Peyer's patch (tissue), 4 donors: Measurements from ENCODE around the gene PATJ. TPM values are rescaled to one million over a fixed set of nuclear protein-coding genes. Genes with fewer than 3 reads are reported as not detected.

Experiments
- DNase-seq, 3 donors: peaks; one replicate each; pipeline ENCODE4 v3.0.0-alpha.2; 2017 to 2019
- H3K27ac ChIP-seq, 4 donors: fragments of 200-600 bp; sonication (generic); one replicate each; pipeline ENCODE4 v1.5.1; 2016 to 2019
- H3K27me3 ChIP-seq, 2 donors: fragments of 200-600 bp; sonication (generic); one replicate each; pipeline ENCODE4 v1.5.1; 2019
- H3K36me3 ChIP-seq, 3 donors: fragments of 200-600 bp; sonication (generic); one replicate each; pipeline ENCODE4 v1.5.1; 2016 to 2019
- H3K4me1 ChIP-seq, 4 donors: fragments of 200-600 bp; sonication (generic); one replicate each; pipeline ENCODE4 v1.5.1; 2016 to 2019
- H3K4me3 ChIP-seq, 4 donors: fragments of 200-600 bp; sonication (generic); 1 replicate in 3 of 4; 2 replicates in 1 of 4; pipeline ENCODE4 v1.5.1; 2016 to 2019; ENCODE audit warnings: mild to moderate bottlenecking in 1 of 4
- H3K9me3 ChIP-seq, 4 donors: fragments of 200-600 bp; sonication (generic); one replicate each; pipeline ENCODE4 v1.5.1; 2016 to 2019; ENCODE audit warnings: mild to moderate bottlenecking in 1 of 4
- POLR2A ChIP-seq, 2 donors: fragments of 450-650 bp; IDR thresholded peaks; one replicate each; pipeline ENCODE4 v1.5.1; 2017; ENCODE audit warnings: antibody characterized with exemption in 2 of 2, mild to moderate bottlenecking in 2 of 2, moderate library complexity in 2 of 2
- total RNA-seq, 4 donors: library from RNA; depleted of rRNA; stranded (reverse); fragments of >200 nt; gene quantifications; one replicate each; pipeline ENCODE4 v1.1.0, GENCODE V29; 2016
- TF ChIP-seq, protein P1 (sequence below), 6 experiments: fragments of 450-650 bp in 4 of 6; fragments of 200-600 bp in 2 of 6; sonication (generic) in 1 of 6; IDR thresholded peaks; one replicate each; pipeline ENCODE4 v1.5.1; 2017 to 2019; ENCODE audit warnings: antibody characterized with exemption in 6 of 6, mild to moderate bottlenecking in 3 of 6, moderate library complexity in 1 of 6

The PATJ gene
- total RNA-seq, 4 donors from 2014 or later = 142 to 153 (median 153) TPM

DNA sequence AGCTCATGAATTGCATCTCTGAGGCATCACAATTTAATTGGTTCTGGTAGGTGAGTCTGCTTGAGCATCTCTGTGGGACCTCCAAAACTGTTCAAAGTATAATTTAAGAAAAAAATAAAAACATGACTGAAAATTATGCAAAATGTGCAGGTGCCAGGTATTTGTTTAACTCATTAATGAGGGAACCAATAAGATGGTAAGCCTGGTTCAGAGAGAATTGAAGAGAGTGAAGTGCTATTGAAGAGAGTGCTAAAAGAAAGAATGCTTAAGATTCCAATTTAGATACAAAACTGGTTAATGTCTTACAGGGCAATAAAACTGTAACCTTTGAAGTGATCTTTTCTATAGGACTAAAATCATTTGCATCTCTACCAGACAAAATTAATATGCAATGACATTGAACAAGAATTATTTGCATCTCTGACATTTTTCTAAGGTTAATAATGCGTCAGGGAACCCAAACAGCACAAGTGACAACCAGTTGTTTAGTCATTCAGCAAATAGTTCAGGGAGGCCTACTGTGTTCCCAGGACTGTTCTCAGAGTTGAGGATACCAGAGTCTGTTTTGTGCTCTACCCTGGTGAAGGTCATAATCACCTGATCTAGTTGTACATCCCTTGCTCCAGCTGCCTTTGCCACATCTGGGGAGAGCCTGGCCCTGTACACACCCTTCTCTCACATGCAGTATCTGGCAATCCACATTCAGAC lies 183.5 kb downstream of the PATJ start:
- H3K4me3 ChIP-seq = no peak overlapping the region
- H3K36me3 ChIP-seq = peaks cover 0 to 29% (median 0%) of the 10 kb centered on the region in 3 donors
- H3K4me1 ChIP-seq = no peaks in the 10 kb centered on the region
- H3K9me3 ChIP-seq = no peaks in the 10 kb centered on the region
- no peaks in the 10 kb centered on the region for H3K27me3 ChIP-seq
- no peak overlapping the region for H3K27ac ChIP-seq
- TF ChIP-seq, protein P1, sequence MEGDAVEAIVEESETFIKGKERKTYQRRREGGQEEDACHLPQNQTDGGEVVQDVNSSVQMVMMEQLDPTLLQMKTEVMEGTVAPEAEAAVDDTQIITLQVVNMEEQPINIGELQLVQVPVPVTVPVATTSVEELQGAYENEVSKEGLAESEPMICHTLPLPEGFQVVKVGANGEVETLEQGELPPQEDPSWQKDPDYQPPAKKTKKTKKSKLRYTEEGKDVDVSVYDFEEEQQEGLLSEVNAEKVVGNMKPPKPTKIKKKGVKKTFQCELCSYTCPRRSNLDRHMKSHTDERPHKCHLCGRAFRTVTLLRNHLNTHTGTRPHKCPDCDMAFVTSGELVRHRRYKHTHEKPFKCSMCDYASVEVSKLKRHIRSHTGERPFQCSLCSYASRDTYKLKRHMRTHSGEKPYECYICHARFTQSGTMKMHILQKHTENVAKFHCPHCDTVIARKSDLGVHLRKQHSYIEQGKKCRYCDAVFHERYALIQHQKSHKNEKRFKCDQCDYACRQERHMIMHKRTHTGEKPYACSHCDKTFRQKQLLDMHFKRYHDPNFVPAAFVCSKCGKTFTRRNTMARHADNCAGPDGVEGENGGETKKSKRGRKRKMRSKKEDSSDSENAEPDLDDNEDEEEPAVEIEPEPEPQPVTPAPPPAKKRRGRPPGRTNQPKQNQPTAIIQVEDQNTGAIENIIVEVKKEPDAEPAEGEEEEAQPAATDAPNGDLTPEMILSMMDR (IDR thresholded peaks at IDR 0.05) = no peak
- no peak for TF ChIP-seq POLR2A (IDR thresholded peaks at IDR 0.05)
- no peak for DNase-seq

DNA sequence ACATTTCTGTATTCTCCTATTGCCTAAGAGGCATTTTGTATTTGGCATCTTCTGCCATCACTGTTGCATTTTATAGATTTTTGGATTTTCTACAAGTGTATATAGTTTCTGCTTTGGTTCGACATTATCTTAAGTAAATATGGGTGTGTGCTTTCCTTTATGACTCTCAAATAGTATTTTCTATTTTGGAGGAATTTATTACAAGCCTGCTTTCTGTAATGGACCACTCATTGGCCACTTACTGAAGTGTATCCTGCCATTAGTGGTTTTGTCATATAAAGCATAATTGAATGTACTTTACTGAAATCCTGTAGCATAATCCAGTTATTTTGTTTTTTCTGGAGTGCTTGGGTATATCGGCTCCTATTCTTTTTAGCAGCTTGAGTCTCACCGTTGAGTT lies 184.3 kb downstream of the PATJ start:
- H3K36me3 ChIP-seq = peaks cover 0 to 22% (median 0%) of the 10 kb centered on the region in 3 donors
- H3K4me1 ChIP-seq = no peaks in the 10 kb centered on the region
- no peaks in the 10 kb centered on the region for H3K9me3 ChIP-seq
- no peak overlapping the region for H3K27ac ChIP-seq
- TF ChIP-seq, protein P1 (IDR thresholded peaks at IDR 0.05) = no peak
- no peak for TF ChIP-seq POLR2A (IDR thresholded peaks at IDR 0.05)
- DNase-seq = no peak
- no peak overlapping the region for H3K4me3 ChIP-seq
- no peaks in the 10 kb centered on the region for H3K27me3 ChIP-seq

DNA sequence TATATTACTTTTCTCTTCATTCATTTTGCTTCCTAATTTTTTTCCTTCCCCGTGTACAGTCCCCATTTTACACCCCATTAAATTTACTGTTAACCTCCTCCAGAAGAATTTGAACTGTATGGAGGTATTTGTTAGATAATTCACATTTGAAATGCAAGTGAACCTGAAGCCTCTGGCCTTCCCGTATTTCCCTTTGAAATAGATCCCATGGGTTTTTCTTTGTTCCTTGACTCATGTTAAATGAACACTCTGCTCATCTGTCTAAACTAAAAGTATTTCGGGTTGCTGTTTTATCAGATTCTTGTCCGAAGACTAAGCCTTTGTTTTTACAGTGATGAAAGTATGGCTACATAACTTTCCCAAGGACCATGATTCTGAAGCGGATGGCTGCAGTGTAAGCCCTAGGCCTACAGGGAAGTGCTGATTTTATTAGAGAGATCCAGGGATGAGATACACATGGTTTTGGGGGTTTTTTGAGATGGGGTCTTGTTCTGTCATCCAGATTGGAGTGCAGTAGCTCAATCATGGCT lies 187.9 kb downstream of the PATJ start:
- H3K27ac ChIP-seq = no peak overlapping the region
- H3K4me3 ChIP-seq = no peak overlapping the region
- no peak for DNase-seq
- H3K27me3 ChIP-seq = no peaks in the 10 kb centered on the region
- H3K4me1 ChIP-seq = no peaks in the 10 kb centered on the region
- TF ChIP-seq POLR2A (IDR thresholded peaks at IDR 0.05) = no peak
- TF ChIP-seq, protein P1 (IDR thresholded peaks at IDR 0.05) = no peak
- peaks cover 0 to 22% (median 0%) of the 10 kb centered on the region in 3 donors for H3K36me3 ChIP-seq
- H3K9me3 ChIP-seq = no peaks in the 10 kb centered on the region

DNA sequence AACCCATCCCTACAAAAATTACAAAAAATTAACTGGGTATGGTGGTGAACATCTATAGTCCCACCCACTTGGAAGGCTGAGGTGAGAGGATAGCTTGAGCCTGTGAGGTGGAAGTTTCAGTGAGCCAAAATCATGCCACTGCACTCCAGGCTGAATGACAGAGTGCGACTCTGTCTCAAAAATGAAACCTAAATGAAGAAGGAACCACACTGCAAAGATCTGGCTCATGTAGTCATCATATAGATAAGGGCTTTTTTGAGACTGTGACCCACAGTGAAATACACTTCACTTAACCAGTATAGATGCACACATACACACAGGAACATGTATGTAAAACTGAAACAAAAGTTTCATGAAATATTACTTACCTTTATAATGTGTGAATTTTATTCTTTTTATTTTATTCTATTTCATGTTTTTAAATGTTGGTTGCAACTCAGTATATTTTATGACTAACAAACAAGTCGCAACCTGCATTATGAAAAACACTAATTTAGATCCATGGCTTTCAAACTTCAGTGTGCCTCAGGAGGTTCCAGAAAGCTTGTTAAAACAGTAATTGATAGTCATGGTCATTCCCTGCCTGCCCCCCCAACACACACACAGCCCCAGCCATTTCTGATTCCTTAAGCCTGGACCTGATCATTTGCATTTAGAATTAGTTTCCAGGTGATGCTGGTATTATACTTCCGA lies 189.5 kb downstream of the PATJ start:
- peaks cover 0 to 22% (median 0%) of the 10 kb centered on the region in 3 donors for H3K36me3 ChIP-seq
- H3K9me3 ChIP-seq = no peaks in the 10 kb centered on the region
- H3K27me3 ChIP-seq = no peaks in the 10 kb centered on the region
- no peak for DNase-seq
- H3K4me3 ChIP-seq = no peak overlapping the region
- TF ChIP-seq, protein P1 (IDR thresholded peaks at IDR 0.05) = no peak
- TF ChIP-seq POLR2A (IDR thresholded peaks at IDR 0.05) = no peak
- no peak overlapping the region for H3K27ac ChIP-seq
- no peaks in the 10 kb centered on the region for H3K4me1 ChIP-seq

DNA sequence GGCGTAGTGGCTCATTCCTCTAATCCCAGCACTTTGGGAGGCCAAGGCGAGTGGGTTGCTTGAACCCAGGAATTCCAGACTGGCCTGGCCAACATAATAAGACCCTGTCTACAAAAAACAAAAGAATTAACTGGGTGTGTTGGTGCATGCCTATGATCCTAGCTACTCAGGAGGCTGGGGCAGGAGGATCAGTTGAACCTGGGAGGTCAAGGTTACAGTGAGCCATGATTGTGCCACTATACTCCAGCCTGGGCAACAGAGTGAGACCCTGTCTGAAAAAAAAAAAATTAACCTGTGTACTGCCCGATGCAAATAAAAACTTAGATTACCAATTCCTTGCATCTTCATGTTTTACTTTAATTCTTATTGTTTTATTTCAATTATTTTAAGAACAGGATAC lies 193.2 kb downstream of the PATJ start:
- Histone ChIP-seq H3K4me1 (no peaks in the 10 kb centered on the region), H3K27me3 (no peaks in the 10 kb centered on the region), H3K27ac (no peak overlapping the region), H3K4me3 (no peak overlapping the region), H3K36me3 (peaks cover 0 to 2% (median 0%) of the 10 kb centered on the region in 3 donors), H3K9me3 (no peaks in the 10 kb centered on the region)
- DNase-seq = no peak
- TF ChIP-seq, protein P1 (IDR thresholded peaks at IDR 0.05) = no peak
- TF ChIP-seq POLR2A (IDR thresholded peaks at IDR 0.05) = no peak
